Cortex of kidney (tissue), 1 donor: ENCODE measurements around the gene ALPP.
"Not testable (repeated sequence)": the region's sequence is repeated elsewhere in the genome, so short reads cannot be mapped to it uniquely, and the experiment has no call there.

Source experiments
- DNase-seq: peaks from one replicate; lab custom pipeline; 2025; lab: John Stamatoyannopoulos, UW

ALPP gene

GRCh38 chr2:232406556-232407310, 28.2 kb downstream of the ALPP start, which contains the start of gene ALPG:
ALPG (plus strand) TSS chr2:232406844; CDS start chr2:232406895, 51 bp downstream.
- DNase-seq, result no peak

- not testable (repeated sequence) for DNase-seq
Measured at GRCh38 chr2:232407428-232408150, 29.0 kb downstream of the ALPP start.

DNA sequence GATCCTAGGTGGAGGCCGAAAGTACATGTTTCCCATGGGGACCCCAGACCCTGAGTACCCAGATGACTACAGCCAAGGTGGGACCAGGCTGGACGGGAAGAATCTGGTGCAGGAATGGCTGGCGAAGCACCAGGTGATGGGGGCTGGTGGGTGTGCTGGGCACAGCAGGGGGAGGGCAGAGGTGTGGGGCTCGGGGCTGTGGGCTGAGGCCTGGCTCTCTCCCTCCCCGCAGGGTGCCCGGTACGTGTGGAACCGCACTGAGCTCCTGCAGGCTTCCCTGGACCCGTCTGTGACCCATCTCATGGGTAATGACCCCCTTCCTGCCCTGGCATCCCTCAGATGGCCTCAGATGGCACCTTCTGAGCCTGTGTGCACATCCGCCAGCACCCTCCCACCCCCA, 29.7 kb downstream of the ALPP start:
- DNase-seq, result not testable (repeated sequence)

DNA sequence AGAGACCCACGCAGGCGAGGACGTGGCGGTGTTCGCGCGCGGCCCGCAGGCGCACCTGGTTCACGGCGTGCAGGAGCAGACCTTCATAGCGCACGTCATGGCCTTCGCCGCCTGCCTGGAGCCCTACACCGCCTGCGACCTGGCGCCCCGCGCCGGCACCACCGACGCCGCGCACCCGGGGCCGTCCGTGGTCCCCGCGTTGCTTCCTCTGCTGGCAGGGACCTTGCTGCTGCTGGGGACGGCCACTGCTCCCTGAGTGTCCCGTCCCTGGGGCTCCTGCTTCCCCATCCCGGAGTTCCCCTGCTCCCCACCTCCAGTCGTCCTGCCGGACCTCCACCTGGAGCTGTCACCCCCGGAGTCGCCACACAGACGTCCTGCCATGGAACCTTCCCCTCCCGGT, 31.1 kb downstream of the ALPP start:
- DNase-seq, result not testable (repeated sequence)

- DNase-seq, result no peak
Measured at GRCh38 chr2:232410238-232410900, 31.8 kb downstream of the ALPP start.

DNA sequence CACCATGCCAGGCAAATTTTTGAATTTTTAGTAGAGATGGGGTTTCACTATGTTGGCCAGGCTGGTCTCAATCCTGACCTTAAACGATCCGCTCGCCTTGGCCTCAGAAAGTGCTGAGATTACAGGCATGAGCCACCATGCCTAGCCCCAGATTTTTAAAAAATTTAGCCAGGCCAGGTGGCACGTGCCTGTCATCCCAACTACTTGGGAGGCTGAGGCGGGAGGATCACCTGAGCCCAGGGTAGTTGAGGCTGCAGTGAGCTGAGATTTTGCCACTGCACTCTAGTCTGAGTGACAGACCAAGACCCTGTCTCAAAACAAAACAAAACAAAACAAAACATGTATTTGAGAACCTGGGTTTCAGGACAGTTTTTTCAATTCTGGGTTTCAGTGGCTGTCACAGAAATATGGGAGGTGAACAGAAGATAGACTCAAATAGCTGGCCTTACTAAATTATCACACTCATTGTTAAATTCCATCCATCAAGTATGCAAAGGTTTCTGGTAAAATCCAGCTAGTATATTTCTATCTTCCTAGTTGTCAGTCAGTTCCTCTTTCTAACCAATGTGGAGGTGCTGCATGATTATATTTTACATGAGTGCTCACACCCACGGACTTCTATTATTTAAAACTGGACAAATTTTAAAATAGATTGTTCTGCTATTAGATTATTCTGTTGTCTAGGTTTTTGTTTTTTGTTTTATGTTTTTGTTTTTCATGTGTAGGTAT, 33.5 kb downstream of the ALPP start:
- DNase-seq, result no peak

DNA sequence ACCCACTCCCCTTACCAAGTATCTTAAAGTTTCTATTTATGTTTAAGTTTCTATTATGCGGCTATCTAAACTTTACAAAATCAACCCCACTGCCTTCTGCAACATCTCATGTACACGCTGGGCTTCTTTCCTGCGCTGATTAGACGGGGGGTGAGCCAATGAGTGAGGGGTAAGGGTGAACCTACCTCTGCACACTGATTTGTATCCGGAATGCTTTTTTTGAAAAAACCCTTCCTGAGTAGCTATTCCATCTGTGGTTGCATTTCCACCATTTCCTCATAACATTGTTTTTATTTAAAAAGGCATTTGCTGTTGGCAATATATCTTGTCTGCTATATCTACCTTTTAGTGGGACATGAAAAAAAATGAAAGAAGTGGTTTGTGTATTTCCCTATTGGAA, 34.4 kb downstream of the ALPP start:
- no peak for DNase-seq

DNA sequence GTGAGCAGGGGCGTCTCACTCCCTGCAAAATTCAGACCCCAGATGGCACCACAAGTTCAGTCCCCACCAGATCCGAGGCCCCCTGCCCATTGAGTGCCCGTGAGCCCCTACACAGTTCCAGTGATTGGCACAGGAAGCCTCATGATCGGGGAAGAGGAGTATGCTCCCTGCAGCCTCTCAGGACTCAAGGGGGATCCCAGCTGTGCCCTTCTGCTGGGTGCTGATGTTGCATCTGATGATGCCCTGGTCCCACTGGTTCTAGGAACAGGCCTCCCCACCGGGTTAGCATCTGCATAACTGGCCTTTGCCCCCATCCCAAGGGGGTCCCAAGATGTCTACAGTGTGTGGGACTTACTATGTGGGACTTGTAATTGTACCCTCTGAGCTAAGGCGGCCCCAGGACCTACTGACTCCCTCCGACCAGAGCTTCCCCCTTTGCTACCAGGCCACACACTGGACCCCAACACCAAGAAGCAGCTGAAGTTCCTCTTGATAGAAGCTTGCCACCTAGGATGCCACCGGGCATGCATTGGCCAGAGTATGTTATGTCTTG, 36.7 kb downstream of the ALPP start:
- DNase-seq, result no peak

- DNase-seq, result no peak
Measured at GRCh38 chr2:232415736-232416520, 37.4 kb downstream of the ALPP start.

DNA sequence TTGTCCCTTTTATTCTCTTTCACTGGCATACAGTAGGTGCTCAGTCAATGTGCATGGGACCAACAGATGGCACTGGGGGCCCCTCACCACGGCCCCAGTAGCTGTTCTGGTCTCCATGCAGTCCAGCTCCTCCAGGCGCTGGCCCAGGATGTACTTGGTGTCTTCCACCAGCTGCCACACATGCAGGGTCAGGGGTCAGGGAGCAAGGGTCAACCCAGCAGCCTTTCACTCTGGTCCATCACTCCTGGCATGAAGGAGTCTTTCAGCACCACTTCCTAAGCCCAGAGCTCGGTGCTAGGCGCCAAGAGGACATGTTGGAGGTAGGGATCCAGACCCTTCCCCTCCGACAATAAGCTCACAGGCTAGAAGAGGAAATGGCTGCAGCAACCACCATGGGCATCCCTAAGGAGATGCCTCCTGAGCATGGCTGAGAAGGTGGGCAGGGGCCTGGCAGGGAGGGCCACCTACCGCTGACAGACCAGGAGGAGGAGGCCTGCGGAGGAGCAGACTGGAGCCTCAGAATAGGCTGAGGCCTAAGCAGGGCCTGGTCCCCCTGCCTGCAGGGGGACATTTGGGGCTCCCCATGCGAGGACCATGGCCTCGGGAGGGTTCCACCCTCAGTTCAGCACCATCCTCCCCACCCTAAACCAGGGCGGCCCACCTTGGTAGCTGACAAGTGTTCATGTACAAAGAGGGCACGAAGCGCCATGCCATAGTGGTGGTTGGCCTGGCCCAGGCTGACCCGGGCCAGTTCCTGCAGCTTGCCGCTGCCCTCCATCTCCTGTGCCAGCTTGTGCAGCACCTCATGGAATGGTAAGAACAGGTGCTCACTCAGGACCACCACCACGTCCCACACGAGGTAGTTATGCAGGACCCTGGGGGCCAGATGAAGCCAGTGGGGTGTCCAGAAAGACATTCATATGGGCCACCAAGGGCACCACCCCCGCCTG, 38.2 kb downstream of the ALPP start:
- DNase-seq, result no peak

DNA sequence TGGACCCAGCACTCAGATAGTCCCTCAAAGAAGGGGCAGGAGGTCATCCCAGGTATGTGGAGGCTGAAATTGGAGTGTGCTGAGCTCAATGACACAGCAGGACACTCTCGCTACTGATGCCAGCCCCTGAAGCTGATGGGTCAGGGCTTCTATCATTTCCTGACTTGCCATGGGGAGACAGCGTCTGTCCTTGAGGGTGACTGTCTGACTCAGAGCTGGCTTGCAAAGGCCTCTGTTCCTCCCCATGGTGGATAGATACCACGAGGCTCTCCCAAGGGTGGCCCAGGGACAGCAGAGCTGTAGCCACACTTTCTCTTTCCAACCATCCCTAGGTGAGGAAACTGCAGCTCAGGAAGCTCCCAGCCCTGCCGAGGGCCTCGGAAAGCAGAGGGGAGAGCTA, 38.9 kb downstream of the ALPP start:
- no peak for DNase-seq

GRCh38 chr2:232418056-232418455, 39.5 kb downstream of the ALPP start:
- DNase-seq, result no peak

GRCh38 chr2:232418466-232419244, 40.1 kb downstream of the ALPP start:
- DNase-seq, result no peak

DNA sequence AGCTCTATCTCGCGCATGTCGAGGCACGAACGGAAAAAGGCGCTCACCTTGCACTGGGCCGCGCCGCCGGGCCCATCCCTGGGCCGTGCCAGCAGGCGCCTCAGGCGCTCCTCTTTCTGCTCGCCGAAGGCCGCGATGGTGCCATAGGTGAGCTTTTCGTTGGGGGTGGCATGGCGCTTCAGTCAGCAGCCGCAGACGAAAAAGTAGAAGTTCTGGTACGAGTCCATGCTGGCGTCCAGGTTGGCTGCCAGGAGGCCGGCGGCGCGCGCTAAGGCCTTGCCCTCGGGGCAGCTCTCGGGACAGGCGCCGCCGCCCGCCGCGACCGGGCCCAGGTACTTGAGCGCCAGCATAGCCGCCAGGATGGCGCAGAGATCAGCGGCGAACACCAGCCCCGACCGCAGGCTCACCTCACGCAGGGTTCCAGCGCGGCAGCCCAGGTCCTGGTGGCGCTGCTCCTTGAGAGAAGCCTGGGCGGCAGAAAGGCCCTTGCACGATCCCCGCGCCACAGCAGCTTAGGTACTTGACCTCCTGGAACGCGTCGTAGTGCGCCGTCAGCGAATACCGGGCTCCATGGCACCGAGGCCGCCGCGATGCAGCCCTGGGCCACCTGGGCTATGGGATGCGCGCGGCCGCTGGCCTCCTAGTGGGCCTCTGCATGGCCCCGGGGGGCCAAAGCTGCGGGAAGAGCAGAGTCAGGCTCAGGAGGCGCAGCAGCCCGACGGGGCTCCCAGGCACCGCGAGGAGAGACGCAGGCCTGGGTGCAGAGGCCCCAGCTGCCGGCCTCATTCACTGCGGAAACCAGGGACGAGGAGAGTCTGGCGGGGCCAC, 40.9 kb downstream of the ALPP start:
- DNase-seq, result no peak

- no peak for DNase-seq
Measured at GRCh38 chr2:232420073-232420454, 41.5 kb downstream of the ALPP start.

DNA sequence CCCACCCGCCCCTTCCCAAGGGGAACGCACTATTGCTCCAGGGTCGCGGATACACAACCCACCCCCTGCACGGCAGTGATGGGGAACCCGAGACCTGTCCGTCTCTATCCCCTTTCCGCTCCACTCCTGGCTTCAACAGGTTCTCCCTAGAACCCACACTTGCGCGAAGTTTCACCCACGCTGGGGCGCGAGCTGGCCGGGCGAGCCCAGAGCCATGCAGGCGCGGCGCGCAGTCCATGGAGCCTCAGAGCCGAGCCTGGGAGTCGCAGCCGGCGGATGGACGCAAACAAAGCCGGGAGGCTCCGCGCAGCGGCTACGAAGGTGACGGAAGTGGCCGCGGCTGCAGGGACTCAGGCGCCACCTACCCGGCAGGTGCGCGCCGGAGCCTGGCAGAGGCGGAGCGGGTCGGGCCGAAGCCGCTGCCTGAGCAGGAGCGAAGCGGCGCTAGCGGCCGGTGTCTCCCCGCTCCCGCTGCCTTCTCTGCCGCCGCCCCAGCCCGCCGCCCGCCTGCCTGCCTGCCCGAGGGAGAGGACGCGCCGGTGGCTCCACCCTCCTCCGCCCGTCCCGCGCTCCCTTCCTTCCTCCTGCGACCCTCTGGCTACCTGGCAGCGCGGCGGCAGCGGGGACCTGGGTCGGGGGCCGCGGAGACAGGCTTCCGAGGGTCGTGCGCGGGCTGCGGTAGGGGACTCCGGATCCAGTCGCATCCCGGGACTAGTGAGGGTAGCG, 42.1 kb downstream of the ALPP start:
- DNase-seq, result no peak

GRCh38 chr2:232421189-232421785, 42.7 kb downstream of the ALPP start:
- DNase-seq, result no peak
